Ascending aorta (tissue), 2 donors: ENCODE measurements around the gene KEAP1. TPM values are rescaled to one million over a fixed set of nuclear protein-coding genes. Genes with fewer than 3 reads are reported as not detected.
"Not testable (repeated sequence)": the region's sequence is repeated elsewhere in the genome, so short reads cannot be mapped to it uniquely, and the experiment has no call there.

Experiments
- DNase-seq, 2 donors: peaks; one replicate each; pipeline ENCODE4 v3.0.0-alpha.2; 2019; ENCODE audit warnings: low spot score in 2 of 2
- H3K27ac ChIP-seq, 2 donors: fragments of 200-600 bp; sonication (generic); one replicate each; pipeline ENCODE4 v1.5.1; 2016 to 2017; ENCODE audit warnings: mild to moderate bottlenecking in 1 of 2
- H3K27me3 ChIP-seq: fragments of 200-600 bp; sonication (generic); one replicate; pipeline ENCODE4 v1.5.1; 2017
- H3K36me3 ChIP-seq, 2 donors: fragments of 200-600 bp; sonication (generic); one replicate each; pipeline ENCODE4 v1.5.1; 2016
- H3K4me1 ChIP-seq, 2 donors: fragments of 200-600 bp; sonication (generic); one replicate each; pipeline ENCODE4 v1.5.1; 2016 to 2017; ENCODE audit warnings: mild to moderate bottlenecking in 1 of 2
- H3K4me3 ChIP-seq, 2 donors: fragments of 200-600 bp; sonication (generic); one replicate each; pipeline ENCODE4 v1.5.1; 2016 to 2017; ENCODE audit warnings: mild to moderate bottlenecking in 1 of 2
- H3K9me3 ChIP-seq, 2 donors: fragments of 200-600 bp; sonication (generic); one replicate each; pipeline ENCODE4 v1.5.1; 2016
- CTCF ChIP-seq, 3 experiments: fragments of 200-600 bp in 2 of 3; fragments of 450-650 bp in 1 of 3; sonication (generic) in 2 of 3; IDR thresholded peaks; one replicate each; pipeline ENCODE4 v1.5.1; 2016 to 2019; ENCODE audit warnings: antibody characterized with exemption in 3 of 3, mild to moderate bottlenecking in 1 of 3, moderate library complexity in 1 of 3
- intact Hi-C: fragments of 100-400 bp; cut with DNase I; formaldehyde crosslinking; loops from one replicate; pipeline ENCODE4 v1.15.1; 2023
- total RNA-seq: library from RNA; depleted of rRNA; stranded (reverse); fragments of >200 nt; gene quantifications from one replicate; pipeline ENCODE4 v1.1.0, GENCODE V29; 2016

Gene KEAP1
- total RNA-seq, result 57.8 TPM

- H3K27ac ChIP-seq, result peak within 1 kb of the TSS; percentile 95 to 96
- H3K36me3 ChIP-seq, result peaks cover 10 to 12% of the 10 kb centered on the region in 2 donors
- no peak for DNase-seq
- H3K27me3 ChIP-seq, result no peaks in the 10 kb centered on the region
- peak within 1 kb of the TSS; percentile 82 to 98 for H3K4me3 ChIP-seq
- TF ChIP-seq CTCF (IDR thresholded peaks at IDR 0.05), result no peak
- intact Hi-C loops, result loop anchor here (1.0 to 5.0 kb wide), 3 partner anchors 24 to 149 kb away; partner anchors contain the start of genes ATG4D and ILF3
- H3K9me3 ChIP-seq, result no peaks in the 10 kb centered on the region
- peaks cover 3 to 22% of the 10 kb centered on the region in 2 donors for H3K4me1 ChIP-seq
These were observed at the start of gene KEAP1 for GRCh38 chr19:10503002-10503789. Gene KEAP1, minus strand, starts transcription at chr19:10503356. Its CDS starts 3,323 bp downstream, at chr19:10500033.

DNA sequence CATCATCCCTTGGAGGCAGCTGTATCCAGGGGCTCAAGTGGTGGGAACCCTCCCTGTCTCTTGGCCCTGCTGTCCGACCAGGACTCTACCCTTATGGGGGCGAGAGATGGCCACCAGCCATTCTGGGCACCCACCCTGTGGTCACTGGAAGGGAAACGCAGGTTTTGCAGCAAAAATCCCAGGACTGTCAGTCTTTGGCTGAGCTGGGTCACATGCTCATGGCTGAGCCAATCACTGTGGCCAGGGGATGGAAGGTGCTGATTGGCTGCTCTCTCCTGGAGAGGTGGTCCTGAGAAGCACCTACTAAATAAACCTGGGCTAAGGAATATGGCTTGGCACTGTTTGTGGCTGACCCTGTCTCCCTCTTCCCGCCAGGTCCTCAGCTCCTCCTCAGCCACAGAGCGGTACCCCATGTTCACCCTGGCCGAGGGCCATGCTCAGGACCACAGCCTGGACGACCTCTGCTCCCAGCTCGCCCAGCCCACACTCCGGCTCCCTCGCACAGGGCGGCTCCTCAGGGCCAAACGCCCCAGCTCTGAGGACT lies 49.4 kb upstream of the KEAP1 start:
- Histone ChIP-seq H3K27me3 (no peaks in the 10 kb centered on the region), H3K36me3 (peaks cover 67 to 85% of the 10 kb centered on the region in 2 donors), H3K9me3 (no peaks in the 10 kb centered on the region), H3K4me3 (no peak overlapping the region), H3K4me1 (no peaks in the 10 kb centered on the region), H3K27ac (no peak overlapping the region)
- intact Hi-C loops, result no loop called here
- no peak for TF ChIP-seq CTCF (IDR thresholded peaks at IDR 0.05)
- DNase-seq, result no peak

DNA sequence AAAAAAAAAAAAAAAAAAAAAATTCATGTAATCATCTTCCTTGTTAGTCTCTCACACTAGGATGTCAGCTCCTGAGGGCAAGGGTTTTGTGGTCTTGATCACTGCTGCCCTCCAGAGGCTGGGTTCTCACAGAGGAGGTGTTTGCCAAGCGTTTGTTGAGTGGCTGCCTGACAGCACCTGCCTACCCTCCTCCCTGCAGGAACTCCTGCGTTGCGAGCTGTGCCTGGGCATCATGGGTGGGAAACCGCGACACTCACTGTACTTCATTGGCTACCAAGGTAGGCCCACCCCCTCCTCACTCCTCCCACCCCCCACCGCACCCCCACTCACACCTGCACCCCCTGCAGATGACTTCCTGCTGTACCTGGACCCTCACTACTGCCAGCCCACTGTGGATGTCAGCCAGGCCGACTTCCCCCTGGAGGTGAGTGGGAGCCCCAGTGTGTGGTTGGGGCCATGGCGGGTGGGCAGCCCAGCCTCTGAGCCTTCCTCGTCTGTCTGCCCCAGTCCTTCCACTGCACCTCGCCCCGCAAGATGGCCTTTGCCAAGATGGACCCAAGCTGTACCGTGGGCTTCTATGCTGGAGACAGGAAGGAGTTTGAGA lies 48.6 kb upstream of the KEAP1 start:
- no peak overlapping the region for H3K4me3 ChIP-seq
- no peaks in the 10 kb centered on the region for H3K9me3 ChIP-seq
- H3K4me1 ChIP-seq, result no peaks in the 10 kb centered on the region
- H3K27ac ChIP-seq, result no peak overlapping the region
- DNase-seq, result no peak
- intact Hi-C loops, result no loop called here
- TF ChIP-seq CTCF (IDR thresholded peaks at IDR 0.05), result no peak
- no peaks in the 10 kb centered on the region for H3K27me3 ChIP-seq
- peaks cover 67 to 85% of the 10 kb centered on the region in 2 donors for H3K36me3 ChIP-seq

DNA sequence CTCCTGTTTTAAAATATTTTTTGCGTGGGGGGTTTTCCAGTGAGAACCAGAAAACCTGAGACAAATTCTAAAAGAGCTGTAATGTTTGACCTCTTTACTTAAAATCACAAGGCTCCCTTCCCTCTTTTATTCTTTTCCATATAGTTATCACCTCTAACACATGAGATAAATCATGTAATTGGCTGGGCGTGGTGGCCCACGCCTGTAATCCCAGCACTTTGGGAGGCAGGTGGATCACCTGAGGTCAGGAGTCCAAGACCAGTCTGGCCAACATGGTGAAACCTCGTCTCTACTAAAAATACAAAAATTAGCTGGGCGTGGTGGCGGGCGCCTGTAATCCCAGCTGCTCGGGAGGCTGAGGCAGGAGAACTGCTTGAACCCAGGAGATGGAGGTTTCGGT lies 47.9 kb upstream of the KEAP1 start:
- H3K36me3 ChIP-seq, result peaks cover 70 to 87% of the 10 kb centered on the region in 2 donors
- H3K4me3 ChIP-seq, intact Hi-C loops, H3K27me3 ChIP-seq, H3K27ac ChIP-seq, H3K9me3 ChIP-seq, DNase-seq, H3K4me1 ChIP-seq: not testable (repeated sequence)

GRCh38 chr19:10550336-10550735 lies 47.2 kb upstream of the KEAP1 start:
- Histone ChIP-seq H3K4me1 (peaks cover 0 to 2% of the 10 kb centered on the region in 2 donors), H3K36me3 (peaks cover 65 to 80% of the 10 kb centered on the region in 2 donors), H3K4me3 (no peak overlapping the region), H3K27ac (no peak overlapping the region), H3K27me3 (no peaks in the 10 kb centered on the region), H3K9me3 (no peaks in the 10 kb centered on the region)
- TF ChIP-seq CTCF (IDR thresholded peaks at IDR 0.05), result no peak
- DNase-seq, result no peak
- intact Hi-C loops, result no loop called here

- no peak for DNase-seq
- intact Hi-C loops, result no loop called here
- Histone ChIP-seq H3K27me3 (no peaks in the 10 kb centered on the region), H3K4me3 (no peak overlapping the region), H3K4me1 (peaks cover 2 to 8% of the 10 kb centered on the region in 2 donors), H3K9me3 (no peaks in the 10 kb centered on the region), H3K27ac (no peak overlapping the region), H3K36me3 (peaks cover 60 to 74% of the 10 kb centered on the region in 2 donors)
- no peak for TF ChIP-seq CTCF (IDR thresholded peaks at IDR 0.05)
These were observed 46.6 kb upstream of the KEAP1 start for GRCh38 chr19:10549733-10550132.
